H1 (cell line): ENCODE results near the gene GRID1. TPM values are rescaled to one million over a fixed set of nuclear protein-coding genes. Genes with fewer than 3 reads are reported as not detected.

ENCODE experiments used
- ATF3 ChIP-seq: IDR thresholded peaks from 2 replicates; pipeline ENCODE4 v1.6.1; 2011; ENCODE audit warnings: low read depth, mild to moderate bottlenecking, low read length; ENCODE audit not compliant: insufficient read depth
- CBX8 ChIP-seq: fragments of 300-800, 300-1000 bp; sonication (generic); IDR thresholded peaks from 2 replicates; pipeline ENCODE4 v1.7.1; 2016; ENCODE audit warnings: low read depth, low read length, borderline replicate concordance
- CTCF ChIP-seq, 3 experiments: IDR thresholded peaks; 1 replicate in 2 of 3; 2 replicates in 1 of 3; pipeline versions ENCODE4 v1.5.1 to v1.6.1; 2011; ENCODE audit warnings: low read length in 3 of 3, mild to moderate bottlenecking in 3 of 3, inconsistent platforms in 2 of 3, low read depth in 1 of 3, moderate library complexity in 1 of 3; ENCODE audit not compliant: insufficient read depth in 1 of 3; ENCODE audit errors: control extremely low read depth in 1 of 3
- polyA plus RNA-seq, 7 experiments: library from polyadenylated mRNA; depleted of rRNA in 3 of 7; stranded (reverse) in 5 of 7; unstranded in 2 of 7; fragments of >200 nt in 5 of 7; fragments of 200-250 nt in 2 of 7; gene quantifications; 1 replicate in 5 of 7; 2 replicates in 1 of 7; 4 replicates in 1 of 7; pipeline versions ENCODE4 v1.2.1 to v1.2.3, GENCODE V29; 2011 to 2013; ENCODE audit warnings: missing spikeins in 2 of 7, mixed read lengths in 2 of 7
- total RNA-seq: library from RNA; stranded (reverse); fragmentation: NEBNext Ultra II Directional; extraction: Animal tissue kit (Norgen Biotek cat#: 25700); gene quantifications from 2 replicates; pipeline ENCODE4 v1.2.1, GENCODE V29; 2021

Gene GRID1
- total and polyA plus RNA-seq, 2 of the 8 experiments (the other 6 are each of a cell fraction or from before 2014, with no cell fraction given): 0.22 to 0.30 TPM

GRCh38 chr10:86385806-86386205, 19.2 kb upstream of the GRID1 start (continued):
- TF ChIP-seq CTCF (IDR thresholded peaks at IDR 0.05; ENCODE audit: control extremely low read depth in 1 of 3, insufficient read depth in 1 of 3, low read depth in 1 of 3, low read length in 3 of 3): no peak
- TF ChIP-seq ATF3: no peak
- no peak for TF ChIP-seq CBX8
- TF ChIP-seq, all 59 proteins: peak for 0
